ENCODE data around the gene NKX6-2.
"Not testable (repeated sequence)": the region's sequence is repeated elsewhere in the genome, so short reads cannot be mapped to it uniquely, and the experiment has no call there.

The NKX6-2 gene

DNA sequence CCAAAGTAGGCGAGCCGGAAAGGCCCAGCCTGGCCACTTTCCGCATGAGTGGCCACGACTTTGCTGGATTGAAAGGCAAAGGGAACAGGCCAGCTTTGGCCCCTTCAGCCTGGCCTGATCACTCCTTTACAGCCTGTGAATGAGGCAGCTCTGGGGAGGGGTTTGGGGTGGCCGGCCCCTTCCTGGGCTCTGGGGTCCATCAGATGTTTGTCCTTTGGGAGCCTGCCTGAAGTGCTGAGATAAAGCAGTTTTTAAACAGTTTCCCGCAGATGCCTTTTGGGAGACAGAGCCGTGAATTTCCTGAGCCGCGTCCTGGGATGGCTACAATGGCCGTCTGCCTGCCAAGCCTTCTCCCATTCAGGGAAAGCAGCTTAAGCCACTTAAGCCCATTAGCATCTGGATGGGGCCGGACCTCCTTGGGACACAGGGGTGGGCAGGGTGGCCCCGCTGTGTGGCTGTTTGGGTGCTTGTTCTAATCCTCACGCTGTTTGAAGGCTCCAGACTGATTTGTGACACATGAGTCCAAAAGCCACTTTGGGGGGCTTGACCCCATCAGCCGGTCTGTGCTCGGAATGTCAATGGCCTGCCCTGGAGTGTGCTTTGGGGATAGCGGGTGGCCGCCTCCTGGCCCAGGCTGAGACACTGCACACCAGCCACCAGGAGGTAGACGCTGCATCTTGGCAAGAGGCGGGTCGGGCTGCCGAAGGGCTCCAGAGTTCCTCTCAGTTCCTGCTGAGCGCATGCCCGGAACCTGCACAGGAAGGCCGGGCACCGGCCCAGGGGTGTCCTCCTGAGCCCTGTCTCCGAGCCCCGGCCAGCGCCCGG, 38.9 kb downstream of the NKX6-2 start:
- H3K4me3 ChIP-seq (ENCODE audit: low read depth, low read length) = no peak overlapping the region
- TF ChIP-seq, protein P1, sequence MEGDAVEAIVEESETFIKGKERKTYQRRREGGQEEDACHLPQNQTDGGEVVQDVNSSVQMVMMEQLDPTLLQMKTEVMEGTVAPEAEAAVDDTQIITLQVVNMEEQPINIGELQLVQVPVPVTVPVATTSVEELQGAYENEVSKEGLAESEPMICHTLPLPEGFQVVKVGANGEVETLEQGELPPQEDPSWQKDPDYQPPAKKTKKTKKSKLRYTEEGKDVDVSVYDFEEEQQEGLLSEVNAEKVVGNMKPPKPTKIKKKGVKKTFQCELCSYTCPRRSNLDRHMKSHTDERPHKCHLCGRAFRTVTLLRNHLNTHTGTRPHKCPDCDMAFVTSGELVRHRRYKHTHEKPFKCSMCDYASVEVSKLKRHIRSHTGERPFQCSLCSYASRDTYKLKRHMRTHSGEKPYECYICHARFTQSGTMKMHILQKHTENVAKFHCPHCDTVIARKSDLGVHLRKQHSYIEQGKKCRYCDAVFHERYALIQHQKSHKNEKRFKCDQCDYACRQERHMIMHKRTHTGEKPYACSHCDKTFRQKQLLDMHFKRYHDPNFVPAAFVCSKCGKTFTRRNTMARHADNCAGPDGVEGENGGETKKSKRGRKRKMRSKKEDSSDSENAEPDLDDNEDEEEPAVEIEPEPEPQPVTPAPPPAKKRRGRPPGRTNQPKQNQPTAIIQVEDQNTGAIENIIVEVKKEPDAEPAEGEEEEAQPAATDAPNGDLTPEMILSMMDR (IDR thresholded peaks at IDR 0.05; ENCODE audit: borderline replicate concordance, insufficient read depth, low read depth, low read length) = no peak

DNA sequence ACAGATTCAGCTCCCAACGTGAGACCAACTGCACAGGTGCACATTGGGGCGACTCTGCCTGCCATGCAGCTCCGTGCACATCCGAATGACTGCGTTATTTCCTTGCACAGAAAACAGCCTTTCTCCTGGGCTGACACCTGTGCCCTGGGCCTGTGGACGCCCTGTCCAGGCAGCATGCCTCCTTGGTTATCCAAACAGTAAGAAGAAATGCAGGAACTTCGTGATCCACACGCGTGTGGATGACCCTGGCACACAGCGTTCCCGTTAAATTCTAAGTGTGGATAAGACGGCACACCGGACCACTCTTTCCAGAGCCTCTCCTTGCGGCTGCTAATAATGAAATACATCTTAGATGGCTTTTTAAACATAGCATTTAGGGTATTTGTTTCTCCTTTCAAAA, 39.6 kb downstream of the NKX6-2 start:
- TF ChIP-seq, protein P1 (IDR thresholded peaks at IDR 0.05; ENCODE audit: borderline replicate concordance, insufficient read depth, low read depth, low read length) = no peak
- H3K4me3 ChIP-seq (ENCODE audit: low read depth, low read length) = no peak overlapping the region

DNA sequence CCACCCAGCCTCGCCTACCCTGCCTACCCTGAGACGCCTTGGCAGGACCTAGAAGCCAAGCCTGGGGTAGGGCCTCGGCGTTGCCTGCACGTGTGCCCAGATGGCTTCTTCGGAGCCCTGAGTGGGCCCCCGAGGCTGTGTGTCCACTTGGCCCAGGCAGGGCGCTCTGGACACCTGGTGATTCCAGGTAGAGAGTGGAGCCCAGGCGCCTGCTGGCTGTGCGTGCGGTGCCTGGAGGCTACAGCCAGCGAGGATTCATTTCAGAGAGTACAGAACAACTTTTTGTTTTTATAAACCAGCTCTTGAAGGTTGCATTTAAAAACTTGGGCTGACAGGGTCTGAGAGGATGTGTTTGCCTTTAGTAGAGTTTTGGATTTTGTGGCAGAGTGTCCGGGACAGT, 40.0 kb downstream of the NKX6-2 start:
- TF ChIP-seq, protein P1 (IDR thresholded peaks at IDR 0.05; ENCODE audit: borderline replicate concordance, insufficient read depth, low read depth, low read length) = no peak
- no peak overlapping the region for H3K4me3 ChIP-seq (ENCODE audit: low read depth, low read length)

DNA sequence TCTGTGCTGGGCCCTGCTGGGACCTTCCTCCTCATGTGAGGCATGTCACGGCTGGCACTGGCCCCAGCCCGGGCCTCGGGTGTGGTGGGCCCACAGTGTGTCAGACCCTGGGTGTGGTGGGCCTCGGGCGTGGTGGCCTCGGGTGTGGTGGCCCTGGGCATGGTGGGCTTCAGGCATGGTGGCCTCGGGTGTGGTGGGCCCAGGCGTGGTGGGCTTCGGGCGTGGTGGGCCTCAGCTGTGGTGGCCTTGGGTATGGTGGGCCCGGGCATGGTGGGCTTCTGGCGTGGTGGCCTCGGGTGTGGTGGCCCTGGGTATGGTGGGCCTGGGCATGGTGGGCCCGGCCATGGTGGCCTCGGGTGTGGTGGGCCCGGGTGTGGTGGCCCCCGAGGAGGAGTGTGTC, 40.4 kb downstream of the NKX6-2 start:
- H3K4me3 ChIP-seq (ENCODE audit: low read depth, low read length) = no peak overlapping the region
- TF ChIP-seq, protein P1 (IDR thresholded peaks at IDR 0.05; ENCODE audit: borderline replicate concordance, insufficient read depth, low read depth, low read length) = no peak

DNA sequence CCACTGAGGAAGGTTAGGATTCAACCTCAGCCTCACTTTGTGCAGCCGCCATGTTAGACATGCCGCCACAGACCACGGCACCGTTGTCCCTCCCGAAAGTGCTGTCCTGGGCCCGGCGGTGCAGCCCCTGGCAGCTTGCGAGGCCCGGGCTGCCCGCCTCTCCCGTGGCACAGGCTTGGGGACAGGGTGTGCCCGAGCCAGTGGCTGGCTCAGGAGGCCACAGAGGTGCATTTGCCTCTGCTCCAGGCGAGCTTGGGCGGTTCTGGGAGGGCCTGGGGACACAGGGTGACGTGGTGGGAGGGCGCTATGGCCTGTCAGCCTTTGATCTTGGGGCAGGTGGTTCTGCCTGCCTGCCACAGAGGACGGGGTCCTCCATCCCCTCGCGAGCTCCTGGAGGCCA, 41.1 kb downstream of the NKX6-2 start:
- TF ChIP-seq, protein P1 (IDR thresholded peaks at IDR 0.05; ENCODE audit: borderline replicate concordance, insufficient read depth, low read depth, low read length) = no peak
- no peak overlapping the region for H3K4me3 ChIP-seq (ENCODE audit: low read depth, low read length)

DNA sequence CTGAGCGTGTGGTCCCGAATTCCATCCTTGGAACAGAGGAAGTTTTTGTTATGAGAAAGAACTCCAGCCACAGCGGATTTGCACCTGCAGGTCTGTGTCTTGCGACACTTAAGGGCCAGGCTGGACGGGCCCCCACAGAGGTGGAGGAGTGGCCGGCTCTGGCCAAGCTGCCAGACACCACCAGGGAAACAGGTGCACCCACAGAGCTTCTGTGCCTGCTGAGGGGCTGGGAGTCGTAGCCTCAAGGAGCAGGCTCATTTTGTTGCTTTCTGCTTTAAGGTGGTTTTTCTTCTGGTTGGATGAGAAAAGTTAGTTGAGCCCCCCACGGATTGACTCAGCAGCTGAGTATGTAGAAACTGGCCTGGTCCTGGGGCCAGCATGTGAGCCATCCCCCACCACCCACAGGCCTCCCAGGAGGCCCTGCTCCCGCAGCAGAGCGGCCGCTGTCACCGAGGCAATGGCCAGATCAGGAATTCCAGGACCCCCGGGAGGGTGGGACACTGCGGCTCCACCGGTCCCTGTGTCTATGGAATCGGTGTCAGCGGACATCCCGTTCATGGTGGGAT, 41.9 kb downstream of the NKX6-2 start:
- no peak overlapping the region for H3K4me3 ChIP-seq (ENCODE audit: low read depth, low read length)
- TF ChIP-seq, protein P1 (IDR thresholded peaks at IDR 0.05; ENCODE audit: borderline replicate concordance, insufficient read depth, low read depth, low read length) = no peak

DNA sequence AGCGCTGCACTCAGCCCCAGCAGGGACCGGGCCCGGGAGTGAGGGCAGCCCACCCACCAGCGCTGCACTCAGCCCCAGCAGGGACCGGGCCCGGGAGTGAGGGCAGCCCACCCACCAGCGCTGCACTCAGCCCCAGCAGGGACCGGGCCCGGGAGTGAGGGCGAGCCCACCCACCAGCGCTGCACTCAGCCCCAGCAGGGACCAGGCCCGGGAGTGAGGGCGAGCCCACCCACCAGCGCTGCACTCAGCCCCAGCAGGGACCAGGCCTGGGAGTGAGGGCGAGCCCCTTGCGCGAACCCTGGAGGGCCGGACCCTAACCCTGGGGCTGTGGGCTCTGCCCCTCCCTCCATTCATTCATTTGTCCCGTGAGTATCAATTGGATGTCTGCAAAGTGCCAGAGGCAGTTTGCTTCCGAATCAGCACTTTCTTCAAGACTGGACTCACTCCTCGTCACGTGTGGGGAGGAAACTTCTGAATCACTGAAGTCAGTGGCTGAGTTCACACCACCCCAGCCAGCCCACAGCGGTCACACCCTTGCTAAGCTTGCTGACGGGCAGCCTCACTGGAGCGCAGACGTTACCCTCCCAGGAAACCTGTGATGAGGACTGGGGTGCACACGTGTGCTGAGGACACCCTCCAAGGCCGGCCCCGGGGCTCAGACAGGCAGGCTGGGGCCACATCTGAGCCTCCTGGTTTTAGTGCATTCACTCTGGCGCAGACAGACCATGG, 42.6 kb downstream of the NKX6-2 start:
- H3K4me3 ChIP-seq (ENCODE audit: low read depth, low read length) = not testable (repeated sequence)
